Measurements from ENCODE around the gene ARHGAP15.

Gene ARHGAP15

GRCh38 chr2:143582046-143582747, 453.0 kb downstream of the ARHGAP15 start:
- DNase-seq (ENCODE audit: low spot score), result no peak

- DNase-seq (ENCODE audit: low spot score), result no peak
Measured at GRCh38 chr2:143584936-143585335, 455.7 kb downstream of the ARHGAP15 start.

- no peak for DNase-seq (ENCODE audit: low spot score)
Measured at GRCh38 chr2:143586119-143586518, 456.9 kb downstream of the ARHGAP15 start.

GRCh38 chr2:143588746-143589145, 459.5 kb downstream of the ARHGAP15 start:
- DNase-seq (ENCODE audit: low spot score), result no peak

- no peak for DNase-seq (ENCODE audit: low spot score)
Measured at GRCh38 chr2:143594161-143594560, 464.9 kb downstream of the ARHGAP15 start.

GRCh38 chr2:143594745-143595144, 465.5 kb downstream of the ARHGAP15 start:
- no peak for DNase-seq (ENCODE audit: low spot score)

GRCh38 chr2:143600116-143600515, 470.9 kb downstream of the ARHGAP15 start:
- no peak for DNase-seq (ENCODE audit: low spot score)

- no peak for DNase-seq (ENCODE audit: low spot score)
Measured at GRCh38 chr2:143601828-143602227, 472.6 kb downstream of the ARHGAP15 start.

GRCh38 chr2:143603035-143603655, 473.9 kb downstream of the ARHGAP15 start:
- DNase-seq (ENCODE audit: low spot score), result no peak

GRCh38 chr2:143603846-143604565, 474.8 kb downstream of the ARHGAP15 start:
- no peak for DNase-seq (ENCODE audit: low spot score)

GRCh38 chr2:143604566-143604959, 475.3 kb downstream of the ARHGAP15 start:
- DNase-seq (ENCODE audit: low spot score), result no peak

- no peak for DNase-seq (ENCODE audit: low spot score)
Measured at GRCh38 chr2:143607231-143608062, 478.2 kb downstream of the ARHGAP15 start.

- no peak for DNase-seq (ENCODE audit: low spot score)
Measured at GRCh38 chr2:143608063-143608423, 478.8 kb downstream of the ARHGAP15 start.

- DNase-seq (ENCODE audit: low spot score), result no peak
Measured at GRCh38 chr2:143608758-143609157, 479.5 kb downstream of the ARHGAP15 start.

- DNase-seq (ENCODE audit: low spot score), result no peak
Measured at GRCh38 chr2:143611336-143611735, 482.1 kb downstream of the ARHGAP15 start.

- no peak for DNase-seq (ENCODE audit: low spot score)
Measured at GRCh38 chr2:143615562-143615961, 486.3 kb downstream of the ARHGAP15 start.

GRCh38 chr2:143616452-143616851, 487.2 kb downstream of the ARHGAP15 start:
- DNase-seq (ENCODE audit: low spot score), result no peak

- DNase-seq (ENCODE audit: low spot score), result no peak
Measured at GRCh38 chr2:143617803-143618415, 488.7 kb downstream of the ARHGAP15 start.

- DNase-seq (ENCODE audit: low spot score), result no peak
Measured at GRCh38 chr2:143622106-143622505, 492.9 kb downstream of the ARHGAP15 start.

- no peak for DNase-seq (ENCODE audit: low spot score)
Measured at GRCh38 chr2:143623231-143623908, 494.2 kb downstream of the ARHGAP15 start.

- no peak for DNase-seq (ENCODE audit: low spot score)
Measured at GRCh38 chr2:143623909-143624260, 494.7 kb downstream of the ARHGAP15 start.

Data from germinal center (tissue), 1 donor.